Measurements from ENCODE around the gene BIRC6. TPM values are rescaled to one million over a fixed set of nuclear protein-coding genes. Genes with fewer than 3 reads are reported as not detected.

Gene BIRC6
- polyA plus RNA-seq, 1 experiment, result 53.7 TPM

- CTCF ChIA-PET, result no interaction called here
Observed at GRCh38 chr2:32403782-32404181, 47.0 kb downstream of the BIRC6 start.

DNA sequence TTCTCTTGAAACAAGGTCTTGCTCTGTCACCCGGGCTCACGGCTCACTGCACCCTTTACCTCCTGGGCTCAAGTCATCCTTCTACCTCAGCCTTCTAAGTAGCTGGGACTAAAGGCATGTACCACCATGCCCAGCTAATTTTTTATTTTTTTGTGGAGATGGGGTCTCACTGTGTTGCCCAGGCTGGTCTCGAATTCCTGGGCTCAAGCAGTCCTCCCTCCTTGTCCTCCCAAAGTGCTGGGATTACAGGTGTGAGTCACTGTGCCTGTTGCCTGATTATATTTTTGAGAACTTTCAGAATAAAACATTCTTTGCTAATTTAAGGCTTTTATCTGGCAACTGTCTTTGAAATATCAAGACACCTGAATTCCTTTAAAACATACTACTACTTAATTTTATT, 47.9 kb downstream of the BIRC6 start:
- no peaks in the 10 kb centered on the region for H3K27me3 ChIP-seq (ENCODE audit: control insufficient read depth, insufficient read depth, low read length)
- DNase-seq (ENCODE audit: low read depth), result no peak
- peaks cover 4% of the 10 kb centered on the region for H3K36me3 ChIP-seq (ENCODE audit: control insufficient read depth, insufficient read depth, low read length)
- no peak for TF ChIP-seq CTCF (IDR thresholded peaks at IDR 0.05; ENCODE audit: insufficient read depth, low read depth, low read length)
- CTCF ChIA-PET, result no interaction called here
- POLR2A ChIA-PET, result no interaction called here
- H3K4me3 ChIP-seq (ENCODE audit: low read depth, low read length), result no peak overlapping the region

More at GRCh38 chr2:32403782-32404181, 47.0 kb downstream of the BIRC6 start:
- POLR2A ChIA-PET, result no interaction called here
- peaks cover 4% of the 10 kb centered on the region for H3K36me3 ChIP-seq (ENCODE audit: control insufficient read depth, insufficient read depth, low read length)
- no peak for DNase-seq (ENCODE audit: low read depth)
- H3K4me3 ChIP-seq (ENCODE audit: low read depth, low read length), result no peak overlapping the region
- TF ChIP-seq CTCF (IDR thresholded peaks at IDR 0.05; ENCODE audit: insufficient read depth, low read depth, low read length), result no peak
- H3K27me3 ChIP-seq (ENCODE audit: control insufficient read depth, insufficient read depth, low read length), result no peaks in the 10 kb centered on the region

DNA sequence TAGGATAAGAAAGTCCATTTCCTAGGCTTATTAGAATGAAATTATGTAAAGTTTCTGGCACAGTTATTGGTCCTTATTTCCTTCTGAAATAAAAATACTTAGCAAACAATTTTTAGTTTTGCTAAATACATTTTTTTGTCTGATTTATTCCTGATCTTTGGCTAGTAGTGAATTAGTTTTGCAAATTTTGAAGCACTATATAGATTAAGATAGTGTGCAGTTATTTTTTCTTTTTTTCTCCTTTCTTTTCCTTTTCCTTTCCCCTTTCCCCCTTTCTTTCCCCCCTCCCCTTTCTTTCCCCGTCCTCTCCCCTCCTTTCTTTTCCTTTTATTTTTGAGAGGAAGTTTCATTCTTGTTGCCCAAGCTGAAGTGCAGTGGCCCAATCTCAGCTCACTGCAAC, 59.7 kb downstream of the BIRC6 start:
- H3K4me3 ChIP-seq (ENCODE audit: low read depth, low read length), result no peak overlapping the region
- ChIA-PET POLR2A (no interaction called here), CTCF (no interaction called here)
- no peak for TF ChIP-seq CTCF (IDR thresholded peaks at IDR 0.05; ENCODE audit: insufficient read depth, low read depth, low read length)
- DNase-seq (ENCODE audit: low read depth), result no peak
- H3K36me3 ChIP-seq (ENCODE audit: control insufficient read depth, insufficient read depth, low read length), result peaks cover 3% of the 10 kb centered on the region
- H3K27me3 ChIP-seq (ENCODE audit: control insufficient read depth, insufficient read depth, low read length), result no peaks in the 10 kb centered on the region

GRCh38 chr2:32417659-32418058, 60.8 kb downstream of the BIRC6 start:
- H3K4me3 ChIP-seq (ENCODE audit: low read depth, low read length), result no peak overlapping the region
- no peak for TF ChIP-seq CTCF (IDR thresholded peaks at IDR 0.05; ENCODE audit: insufficient read depth, low read depth, low read length)
- no peaks in the 10 kb centered on the region for H3K27me3 ChIP-seq (ENCODE audit: control insufficient read depth, insufficient read depth, low read length)
- ChIA-PET CTCF (no interaction called here), POLR2A (no interaction called here)
- DNase-seq (ENCODE audit: low read depth), result no peak
- H3K36me3 ChIP-seq (ENCODE audit: control insufficient read depth, insufficient read depth, low read length), result peaks cover 3% of the 10 kb centered on the region

- POLR2A ChIA-PET, result no interaction called here
- CTCF ChIA-PET, result no interaction called here
- H3K36me3 ChIP-seq (ENCODE audit: control insufficient read depth, insufficient read depth, low read length), result peaks cover 3% of the 10 kb centered on the region
- TF ChIP-seq CTCF (IDR thresholded peaks at IDR 0.05; ENCODE audit: insufficient read depth, low read depth, low read length), result no peak
- H3K27me3 ChIP-seq (ENCODE audit: control insufficient read depth, insufficient read depth, low read length), result no peaks in the 10 kb centered on the region
- H3K4me3 ChIP-seq (ENCODE audit: low read depth, low read length), result no peak overlapping the region
- DNase-seq (ENCODE audit: low read depth), result no peak
Observed at GRCh38 chr2:32418778-32419177, 62.0 kb downstream of the BIRC6 start.
